ENCODE measurements around the gene SH3PXD2B. TPM values are rescaled to one million over a fixed set of nuclear protein-coding genes. Genes with fewer than 3 reads are reported as not detected.
"Not testable (repeated sequence)": the region's sequence is repeated elsewhere in the genome, so short reads cannot be mapped to it uniquely, and the experiment has no call there.

SH3PXD2B gene
- total RNA-seq, 1 experiment from 2014 or later = 1.3 TPM

DNA sequence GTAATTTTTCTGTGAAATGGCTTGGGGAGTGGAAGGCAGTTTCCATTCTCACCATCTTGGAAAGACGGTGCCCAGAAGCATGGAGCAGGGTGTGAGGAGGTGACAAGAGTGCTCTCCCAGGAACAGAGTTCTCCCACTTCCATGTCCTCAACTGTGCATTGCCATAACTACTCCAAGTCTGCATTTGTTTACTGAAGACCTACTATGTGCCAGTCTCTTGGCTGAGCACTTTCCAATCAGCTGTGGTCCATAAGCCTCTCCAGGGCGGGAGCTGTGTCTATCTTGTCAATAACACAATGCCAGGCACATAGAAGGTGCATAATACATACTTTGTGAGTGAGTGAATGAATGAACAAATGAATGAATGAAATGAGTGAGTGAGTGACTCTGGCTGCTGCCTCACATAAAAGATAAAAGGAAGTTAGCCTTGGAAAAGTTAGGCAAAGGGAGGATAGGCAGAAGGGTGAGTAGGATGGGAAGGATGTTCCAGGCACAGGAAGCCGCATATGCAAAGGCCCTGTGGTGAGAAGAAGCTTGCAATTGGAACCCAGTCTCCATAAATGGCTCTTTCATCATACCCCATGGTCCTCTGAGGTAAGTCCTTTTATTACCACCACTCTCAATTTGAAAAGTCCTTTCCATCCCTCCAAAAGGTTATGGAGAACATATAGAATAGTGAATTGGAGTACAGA is 31.3 kb upstream of the SH3PXD2B start:
- no peak for DNase-seq (ENCODE audit: low spot score)

DNA sequence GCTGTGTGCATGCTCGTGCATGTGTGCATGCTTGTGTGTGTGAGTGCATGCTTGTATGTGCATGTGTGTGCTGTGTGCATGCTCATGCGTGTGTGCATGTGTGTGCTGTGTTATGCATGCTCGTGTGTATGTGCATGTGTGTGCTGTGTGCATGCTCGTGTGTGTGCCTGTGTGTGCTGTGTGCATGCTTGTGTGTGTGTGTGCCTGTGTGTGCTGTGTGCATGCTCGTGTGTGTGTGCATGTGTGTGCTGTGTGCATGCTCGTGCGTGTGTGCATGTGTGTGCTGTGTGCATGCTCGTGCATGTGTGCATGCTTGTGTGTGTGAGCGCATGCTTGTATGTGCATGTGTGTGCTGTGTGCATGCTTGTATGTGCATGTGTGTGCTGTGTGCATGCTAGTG is 30.3 kb upstream of the SH3PXD2B start:
- no peak for DNase-seq (ENCODE audit: low spot score)

DNA sequence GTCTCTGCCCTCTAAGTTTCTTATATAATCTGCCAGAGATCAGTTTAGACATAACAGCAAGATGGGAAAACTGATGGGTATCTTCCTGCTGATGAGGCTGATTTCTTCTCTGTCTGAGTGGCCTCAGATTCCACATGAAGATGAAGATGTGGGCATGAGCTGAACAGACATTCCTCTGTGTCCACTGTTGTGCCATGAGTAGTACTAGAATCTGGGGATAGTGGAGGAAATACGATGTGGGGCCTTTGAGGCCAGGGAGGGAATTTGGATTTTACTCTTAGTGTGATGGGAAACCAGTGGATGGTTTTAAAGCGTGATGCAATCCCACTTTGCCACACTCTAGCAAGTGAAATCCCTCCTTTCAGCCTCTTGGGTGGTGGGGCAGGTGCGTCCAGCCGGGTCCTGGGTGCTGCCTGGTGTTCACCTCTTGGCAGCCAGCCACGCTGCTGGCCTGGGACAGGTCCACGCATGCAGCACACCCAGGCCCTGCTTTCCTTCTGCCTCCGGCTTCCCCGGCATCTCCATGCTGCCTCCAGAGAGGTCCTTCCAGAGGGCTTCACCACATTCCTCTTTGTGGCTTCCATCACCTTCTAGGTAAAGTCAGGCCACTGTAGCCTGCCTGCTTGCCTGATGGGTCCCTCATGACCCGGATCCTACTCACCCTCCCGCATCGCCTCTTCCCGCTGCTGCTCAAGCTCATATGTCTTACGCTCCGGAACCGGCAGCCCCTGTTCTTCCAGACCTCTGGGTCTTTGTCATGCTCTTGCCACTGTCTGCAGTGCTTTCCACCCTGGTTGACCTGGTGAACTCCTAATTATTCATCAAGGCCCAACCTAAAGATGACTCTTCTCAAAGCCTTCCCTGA is 28.1 kb upstream of the SH3PXD2B start:
- no peak for DNase-seq (ENCODE audit: low spot score)

- no peak for DNase-seq (ENCODE audit: low spot score)
Measured at GRCh38 chr5:172481011-172481800, 26.9 kb upstream of the SH3PXD2B start.

GRCh38 chr5:172479784-172480115 is 25.4 kb upstream of the SH3PXD2B start:
- DNase-seq (ENCODE audit: low spot score) = no peak

DNA sequence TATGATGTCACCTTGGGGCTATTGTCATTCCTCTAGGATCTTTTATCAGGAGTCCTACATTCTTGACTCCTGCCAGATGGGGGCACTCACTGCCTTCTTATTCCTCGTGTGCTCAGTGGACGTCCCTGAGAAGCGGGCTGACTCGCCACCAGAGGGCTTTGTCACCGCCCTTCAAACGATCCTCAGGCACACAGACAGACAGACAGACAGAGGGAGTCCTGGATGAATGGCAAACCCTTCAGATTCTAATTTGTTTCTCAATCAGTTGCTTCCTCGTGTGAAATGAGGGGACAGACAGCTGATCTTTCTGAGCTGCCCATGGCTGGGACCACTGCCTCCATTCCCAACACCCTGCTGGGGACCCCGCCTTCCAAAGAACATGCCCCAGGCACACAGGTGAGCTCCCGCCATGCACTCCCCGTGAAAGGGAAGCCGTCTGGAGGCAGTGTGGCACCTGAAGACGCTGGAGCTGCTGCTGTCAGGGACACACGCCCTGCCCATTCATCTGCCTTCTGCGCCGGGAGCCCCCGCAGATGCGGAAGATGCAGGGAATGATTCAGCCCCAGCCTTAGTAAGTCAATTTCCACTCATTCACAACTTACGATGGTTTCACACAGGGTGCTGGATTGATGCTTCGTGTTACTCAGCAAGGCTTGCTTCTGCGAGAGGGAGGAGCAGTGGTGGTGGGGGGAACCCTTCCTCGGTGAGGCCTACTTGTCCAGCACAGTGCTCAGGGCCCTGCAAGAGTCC is 24.9 kb upstream of the SH3PXD2B start:
- peak; percentile 88 for DNase-seq (ENCODE audit: low spot score)

- DNase-seq (ENCODE audit: low spot score) = not testable (repeated sequence)
Measured at GRCh38 chr5:172478695-172479033, 24.3 kb upstream of the SH3PXD2B start.

DNA sequence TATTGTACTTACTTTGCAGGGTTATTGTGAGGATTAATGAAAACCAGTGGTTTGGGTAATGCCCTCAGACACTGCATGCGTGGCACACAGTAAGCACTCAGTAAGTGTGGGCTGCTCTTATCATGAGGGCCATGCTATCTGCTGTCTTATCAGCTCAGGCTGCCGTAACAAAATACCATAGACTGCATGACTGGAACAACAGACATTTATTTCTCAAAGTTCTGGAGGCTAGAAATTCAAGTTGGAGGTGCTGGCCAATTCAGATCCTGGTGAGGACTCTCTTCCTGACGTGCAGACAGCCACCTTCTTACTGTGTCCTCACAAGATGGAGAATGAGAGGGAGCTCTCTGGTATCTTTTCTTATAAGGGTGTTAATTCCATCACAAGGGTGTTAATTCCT is 23.9 kb upstream of the SH3PXD2B start:
- no peak for DNase-seq (ENCODE audit: low spot score)

DNA sequence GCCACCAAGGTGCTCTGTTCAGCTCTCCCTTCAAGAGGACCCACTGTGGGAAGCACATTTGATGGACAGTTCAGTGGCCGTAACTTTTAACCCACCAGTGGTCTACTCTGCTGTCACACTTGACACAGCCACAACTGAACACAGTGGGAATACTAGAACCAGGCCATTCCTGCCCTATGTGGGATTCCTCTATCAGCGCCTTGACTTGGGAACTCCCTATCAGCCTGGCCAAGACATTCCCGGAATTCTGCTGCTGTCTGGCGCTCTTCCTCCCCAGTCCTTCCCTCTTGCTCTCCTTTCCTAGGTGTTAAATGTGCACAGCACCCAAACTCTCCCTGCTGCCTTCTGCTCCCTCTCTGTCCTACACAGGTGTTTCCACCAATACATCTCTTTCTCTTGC is 23.1 kb upstream of the SH3PXD2B start:
- DNase-seq (ENCODE audit: low spot score) = no peak

DNA sequence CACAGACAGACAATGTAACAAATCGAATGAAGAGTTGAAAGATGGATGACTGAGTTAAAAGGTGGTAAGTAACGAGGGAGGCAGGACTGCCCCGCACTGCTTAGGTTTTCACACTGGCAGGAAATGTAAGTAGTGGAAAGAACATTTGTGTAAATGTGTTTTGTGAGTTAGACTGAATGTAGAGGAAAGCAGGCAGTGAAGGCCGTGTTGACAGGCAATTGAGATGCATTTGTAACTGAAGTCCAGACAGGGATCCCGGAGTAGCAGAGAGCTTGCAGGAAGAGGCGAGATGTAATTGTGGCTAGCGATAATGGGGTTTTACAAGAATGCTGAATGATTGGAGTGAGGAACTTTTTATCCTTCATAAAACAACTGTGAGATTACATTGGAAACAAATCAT is 20.0 kb upstream of the SH3PXD2B start:
- no peak for DNase-seq (ENCODE audit: low spot score)

DNA sequence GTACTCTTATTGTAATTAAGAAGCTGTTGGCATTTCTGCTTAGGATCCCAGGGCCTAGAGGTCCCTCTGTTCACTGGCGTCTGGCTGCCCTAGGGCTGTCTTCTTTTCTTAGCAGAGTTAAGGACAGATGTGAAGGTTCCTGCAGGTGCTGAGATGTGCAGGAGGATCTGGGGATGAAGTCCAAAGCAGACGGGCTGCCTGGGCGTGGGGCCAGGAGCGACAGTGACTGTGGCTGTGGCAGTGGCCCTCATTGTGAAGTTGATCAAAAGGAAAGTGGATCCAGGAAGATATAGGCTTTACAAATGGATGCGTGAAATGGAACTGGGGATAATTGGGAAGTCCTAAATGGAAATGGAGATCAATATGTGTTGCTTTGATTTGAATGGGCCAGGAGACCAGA is 19.1 kb upstream of the SH3PXD2B start:
- DNase-seq (ENCODE audit: low spot score) = no peak

DNA sequence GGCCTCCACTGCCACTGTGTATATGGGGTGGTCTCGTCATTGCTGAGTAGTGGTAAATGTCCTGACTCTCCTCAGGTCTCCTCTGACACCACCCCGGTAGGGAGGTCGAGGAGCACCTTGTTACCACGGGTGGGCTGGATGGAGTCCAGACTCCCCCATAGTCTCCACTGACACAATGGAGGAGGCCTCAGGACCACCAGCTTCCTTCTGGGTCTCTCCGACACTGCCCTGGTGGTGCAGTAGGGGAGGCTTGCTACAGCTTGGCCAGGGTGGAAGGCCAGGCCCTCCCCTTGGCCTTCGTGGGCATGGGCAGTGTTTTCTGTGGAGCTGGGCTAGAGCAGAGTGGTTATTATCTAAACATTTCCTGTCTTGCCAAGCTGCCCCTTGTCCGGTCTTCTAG is 15.4 kb upstream of the SH3PXD2B start:
- no peak for DNase-seq (ENCODE audit: low spot score)

GRCh38 chr5:172466062-172466461 is 11.7 kb upstream of the SH3PXD2B start:
- DNase-seq (ENCODE audit: low spot score) = no peak

DNA sequence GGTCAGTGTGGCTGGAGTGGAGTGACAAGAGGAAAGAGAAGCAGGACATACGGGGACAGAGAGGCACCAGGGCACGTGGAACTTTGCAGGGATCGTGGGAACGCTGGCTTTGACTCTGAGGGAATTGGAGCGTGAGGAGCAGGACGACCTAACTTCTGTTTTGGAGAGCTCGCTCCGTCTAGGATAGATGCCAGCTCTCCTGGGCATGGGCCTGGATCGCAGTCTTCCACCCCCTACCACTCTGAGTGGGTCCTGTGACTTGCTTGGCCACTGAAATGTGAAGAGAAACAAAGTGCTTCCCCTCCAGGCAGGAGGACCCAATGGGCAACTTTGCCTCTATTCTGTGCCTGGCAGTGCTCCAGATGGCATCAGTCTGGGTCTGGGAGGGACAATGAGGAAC is 8.7 kb upstream of the SH3PXD2B start:
- no peak for DNase-seq (ENCODE audit: low spot score)

DNA sequence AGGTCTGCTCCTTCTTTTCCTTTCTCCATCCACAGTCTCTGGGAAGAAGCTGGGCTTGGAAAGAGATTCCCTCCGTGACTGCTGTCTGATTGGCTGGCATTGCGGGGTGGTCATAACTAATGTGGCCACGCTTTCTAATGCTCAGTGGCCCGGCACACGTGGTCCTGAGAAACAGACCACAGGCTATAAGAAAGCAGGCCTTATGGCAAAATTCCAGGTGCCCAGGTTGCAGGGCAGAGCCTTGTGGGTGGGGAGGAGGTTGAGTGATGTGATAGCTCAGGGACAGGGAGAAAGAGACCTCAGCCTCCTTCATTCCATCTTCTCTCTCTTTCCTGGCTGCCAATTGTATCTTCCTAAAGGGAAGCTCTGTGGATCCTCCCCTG is 5.4 kb upstream of the SH3PXD2B start:
- DNase-seq (ENCODE audit: low spot score) = no peak

DNA sequence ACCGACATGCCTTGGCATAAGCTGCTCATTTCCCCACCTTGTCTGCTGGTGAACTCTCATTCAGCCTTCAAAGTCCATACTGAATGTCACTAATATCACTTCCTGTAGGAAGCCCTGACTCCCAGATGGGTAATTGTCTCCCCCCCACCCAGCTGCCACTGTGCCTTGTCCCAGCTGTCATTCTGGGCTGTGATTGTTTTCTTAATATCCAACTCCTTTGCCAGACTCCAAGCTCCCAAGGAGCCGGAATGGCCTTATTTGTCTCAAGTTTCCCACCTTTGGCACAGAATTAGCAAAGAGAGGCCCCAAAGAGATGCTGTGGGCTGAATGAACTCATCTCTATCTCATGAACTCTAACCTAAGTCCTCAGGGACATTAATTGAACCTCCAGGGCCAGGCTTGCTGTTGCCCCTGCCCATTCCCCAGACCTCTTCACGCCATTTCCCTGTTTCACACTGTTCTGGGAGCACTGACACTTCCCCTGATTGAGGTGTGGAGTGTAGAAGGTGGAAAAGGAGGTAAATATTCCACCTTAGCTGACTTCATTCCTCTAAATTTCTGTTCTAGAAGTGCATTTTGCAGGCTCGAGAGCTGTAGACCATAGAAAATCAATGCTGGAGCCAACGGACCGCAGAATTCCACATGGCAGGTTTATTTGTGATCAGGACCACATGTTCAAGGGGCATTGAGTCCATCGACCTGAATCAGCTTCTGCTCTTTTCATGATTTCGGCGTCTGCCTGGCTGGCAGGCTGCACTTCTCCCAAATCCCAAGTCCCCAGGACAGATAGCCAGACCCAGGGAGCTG is 4.9 kb upstream of the SH3PXD2B start:
- DNase-seq (ENCODE audit: low spot score) = no peak

DNA sequence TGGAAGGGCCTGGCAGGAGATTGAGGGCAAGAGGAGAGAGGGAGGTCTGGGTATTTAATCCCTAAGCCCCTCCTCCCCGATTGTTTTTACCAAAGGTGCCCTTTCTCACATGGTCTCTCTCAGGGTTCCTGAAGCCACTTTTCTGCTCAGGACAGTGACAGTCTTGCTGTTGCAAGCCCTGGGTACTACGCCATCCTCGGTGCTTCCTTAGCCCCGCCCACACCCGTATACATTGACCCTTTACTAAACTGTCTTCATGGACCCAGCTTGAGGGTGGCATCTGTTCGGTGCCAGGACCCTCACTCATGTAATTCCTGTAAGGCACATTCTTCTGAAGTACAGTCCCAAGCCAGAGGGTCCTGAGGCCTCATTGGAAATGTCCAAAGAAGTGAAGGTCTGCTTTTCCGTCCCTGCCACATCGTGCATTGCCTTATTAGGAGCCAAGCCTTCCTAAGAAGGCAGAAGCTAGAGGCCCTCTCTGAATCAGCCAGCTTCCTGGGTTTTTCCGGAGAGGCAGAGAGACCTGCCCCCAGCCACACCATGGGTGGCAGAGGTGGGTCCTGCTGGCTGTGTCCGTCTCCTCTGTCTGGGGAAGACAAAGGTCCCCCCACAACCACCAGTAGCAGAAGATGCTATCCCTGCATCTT is 1.9 kb upstream of the SH3PXD2B start:
- no peak for DNase-seq (ENCODE audit: low spot score)

DNA sequence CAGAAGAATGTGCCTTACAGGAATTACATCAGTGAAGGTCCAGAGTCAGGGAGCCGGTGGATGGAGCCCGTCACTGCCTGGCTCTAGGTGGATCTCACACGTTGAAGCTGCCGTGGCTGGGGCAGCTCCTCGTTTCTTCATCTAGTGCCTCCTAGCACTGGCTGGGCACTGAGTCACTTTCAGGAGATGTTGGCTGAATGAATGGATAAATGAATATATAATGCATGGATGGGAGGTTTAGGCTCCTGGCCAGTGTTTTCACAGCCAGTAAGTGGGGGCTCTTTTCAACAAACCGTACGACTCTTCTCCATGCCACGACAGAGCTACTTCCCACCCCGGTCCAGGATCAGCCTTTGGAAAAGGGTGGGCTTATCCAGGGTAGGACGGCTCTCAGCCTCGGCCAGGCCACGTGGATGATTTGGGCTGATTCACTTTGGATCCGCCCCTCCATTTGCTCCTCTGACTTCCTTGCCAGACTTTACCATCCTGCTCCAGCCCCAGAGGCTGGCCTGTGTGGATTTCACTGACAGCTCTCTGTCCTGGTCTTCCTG is 1.3 kb upstream of the SH3PXD2B start:
- DNase-seq (ENCODE audit: low spot score) = no peak

DNA sequence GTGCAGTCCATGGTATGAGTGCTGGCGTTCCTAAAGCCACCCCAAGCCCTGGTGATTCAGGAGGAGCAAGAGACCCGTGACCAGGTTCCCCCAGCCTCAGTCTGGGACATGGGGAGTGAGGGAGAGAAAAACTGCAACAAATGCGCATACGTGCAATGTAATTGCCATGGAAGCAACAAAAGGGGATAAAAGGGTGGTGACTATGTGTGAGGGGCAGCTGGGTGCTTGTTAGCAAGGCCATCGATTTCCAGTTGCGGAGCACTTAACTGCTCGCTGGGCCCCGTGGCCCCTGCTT is 709 bp upstream of the SH3PXD2B start:
- DNase-seq (ENCODE audit: low spot score) = no peak

GRCh38 chr5:172453986-172454357 is 353 bp downstream of the SH3PXD2B start:
- DNase-seq (ENCODE audit: low spot score) = no peak

Data from HT-29 (cell line).